GM23338 (cell line): Measurements from ENCODE around the gene GPR26.

Experiments used
- CREB1 ChIP-seq: fragments of 250-450 bp; sonication (Bioruptor Pico); IDR thresholded peaks from 2 replicates; pipeline ENCODE4 v1.5.0; 2020; ENCODE audit warnings: low read depth, mild to moderate bottlenecking, moderate library complexity
- EZH2phosphoT487 ChIP-seq: fragments of 200-600 bp; sonication (generic); IDR thresholded peaks from one replicate; pipeline ENCODE4 v1.8.1; 2018; ENCODE audit warnings: antibody characterized with exemption; ENCODE audit not compliant: unreplicated experiment
- POLR2AphosphoS5 ChIP-seq: IDR thresholded peaks from 2 replicates; pipeline ENCODE4 v1.6.1; 2016; ENCODE audit warnings: antibody characterized with exemption, low read depth
- TF ChIP-seq, protein P1 (sequence below), 2 experiments: fragments of 200-600 bp in 1 of 2; sonication (generic) in 1 of 2; conservative IDR thresholded peaks; 2 replicates each; pipeline versions ENCODE4 v1.5.1 to v1.6.1; 2016 to 2017; ENCODE audit warnings: antibody characterized with exemption in 2 of 2, low read depth in 2 of 2, mild to moderate bottlenecking in 2 of 2, moderate library complexity in 1 of 2

DNA sequence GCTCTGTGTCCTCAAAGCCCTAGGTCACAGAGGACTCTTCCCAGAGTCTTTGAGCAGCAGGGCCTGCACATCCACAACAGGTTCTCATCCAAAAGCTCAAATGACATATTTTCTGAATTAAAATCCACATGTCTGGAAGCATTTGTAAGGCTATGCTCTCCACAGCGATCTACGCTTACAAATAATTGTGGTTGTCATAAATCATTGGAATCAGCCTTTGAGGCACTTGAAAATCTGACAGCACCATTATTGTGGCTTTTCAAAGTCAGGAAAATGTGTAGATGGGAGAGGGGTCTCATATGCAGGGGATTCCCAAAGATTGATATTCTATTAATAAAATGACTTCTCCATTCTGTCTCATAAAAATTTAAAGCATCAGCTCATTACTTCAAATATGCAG is 16.3 kb downstream of the GPR26 start:
- no peak for TF ChIP-seq EZH2phosphoT487
- TF ChIP-seq, protein P1, sequence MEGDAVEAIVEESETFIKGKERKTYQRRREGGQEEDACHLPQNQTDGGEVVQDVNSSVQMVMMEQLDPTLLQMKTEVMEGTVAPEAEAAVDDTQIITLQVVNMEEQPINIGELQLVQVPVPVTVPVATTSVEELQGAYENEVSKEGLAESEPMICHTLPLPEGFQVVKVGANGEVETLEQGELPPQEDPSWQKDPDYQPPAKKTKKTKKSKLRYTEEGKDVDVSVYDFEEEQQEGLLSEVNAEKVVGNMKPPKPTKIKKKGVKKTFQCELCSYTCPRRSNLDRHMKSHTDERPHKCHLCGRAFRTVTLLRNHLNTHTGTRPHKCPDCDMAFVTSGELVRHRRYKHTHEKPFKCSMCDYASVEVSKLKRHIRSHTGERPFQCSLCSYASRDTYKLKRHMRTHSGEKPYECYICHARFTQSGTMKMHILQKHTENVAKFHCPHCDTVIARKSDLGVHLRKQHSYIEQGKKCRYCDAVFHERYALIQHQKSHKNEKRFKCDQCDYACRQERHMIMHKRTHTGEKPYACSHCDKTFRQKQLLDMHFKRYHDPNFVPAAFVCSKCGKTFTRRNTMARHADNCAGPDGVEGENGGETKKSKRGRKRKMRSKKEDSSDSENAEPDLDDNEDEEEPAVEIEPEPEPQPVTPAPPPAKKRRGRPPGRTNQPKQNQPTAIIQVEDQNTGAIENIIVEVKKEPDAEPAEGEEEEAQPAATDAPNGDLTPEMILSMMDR (conservative IDR thresholded peaks at IDR 0.05; ENCODE audit: low read depth in 2 of 2), result no peak
- TF ChIP-seq CREB1 (CRISPR knock-in tag), result no peak
- TF ChIP-seq POLR2AphosphoS5, result no peak
